Neural cell (in vitro differentiated cells): ENCODE data around the gene HSF5.

Experiments used
- CTCF ChIP-seq: fragments of 450-650 bp; IDR thresholded peaks from 2 replicates; pipeline ENCODE4 v1.5.1; 2014; ENCODE audit warnings: antibody characterized with exemption, mild to moderate bottlenecking, moderate library complexity; ENCODE audit not compliant: poor library complexity, severe bottlenecking
- EZH2 ChIP-seq: fragments of 200-600, 300-800 bp; shearing (Covaris generic), sonication (generic); IDR thresholded peaks from 2 replicates; pipeline ENCODE4 v1.6.1; 2014; ENCODE audit warnings: antibody characterized with exemption, low read length, borderline replicate concordance, mild to moderate bottlenecking; ENCODE audit not compliant: insufficient read depth, poor library complexity, severe bottlenecking
- MXI1 ChIP-seq: fragments of 450-650 bp; conservative IDR thresholded peaks from 2 replicates; pipeline ENCODE4 v1.6.1; 2014; ENCODE audit warnings: antibody characterized with exemption, mild to moderate bottlenecking; ENCODE audit not compliant: poor library complexity, severe bottlenecking
- POLR2AphosphoS5 ChIP-seq: IDR thresholded peaks from 2 replicates; pipeline ENCODE4 v1.6.1; 2012
- RAD21 ChIP-seq: fragments of 450-650 bp; conservative IDR thresholded peaks from 2 replicates; pipeline ENCODE4 v1.6.1; 2014; ENCODE audit warnings: antibody characterized with exemption, mild to moderate bottlenecking, moderate library complexity
- TAF1 ChIP-seq: IDR thresholded peaks from 2 replicates; pipeline ENCODE4 v1.6.1; 2012; ENCODE audit warnings: low read depth

DNA sequence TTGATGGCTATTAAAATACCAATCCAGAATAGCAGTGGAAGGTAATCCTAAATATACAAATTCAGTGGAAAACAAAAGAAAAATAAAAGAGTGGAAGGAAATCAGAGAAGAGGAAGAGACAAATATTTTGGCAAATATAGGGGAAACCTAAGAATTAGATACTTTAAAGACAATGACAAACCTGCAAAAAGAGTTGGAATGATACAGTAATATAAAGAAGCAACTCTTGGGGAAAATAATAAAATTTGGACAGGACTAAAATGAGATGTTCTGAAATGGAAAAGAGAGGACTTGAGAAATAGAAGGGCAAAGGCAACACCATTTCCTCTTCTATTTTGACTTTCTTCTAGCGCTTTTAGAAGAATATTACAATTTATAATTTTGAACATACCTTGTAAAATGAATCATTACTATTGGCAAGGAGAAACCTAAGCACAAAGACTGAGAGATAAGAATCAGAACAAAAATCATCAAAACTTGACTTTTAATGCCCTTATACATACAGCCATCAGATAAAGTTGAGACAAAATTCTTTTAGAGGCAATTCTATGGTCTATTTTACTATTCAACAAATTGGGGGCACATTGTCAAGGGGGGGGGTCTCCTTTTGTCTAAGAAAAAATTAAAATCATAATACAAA is 76.0 kb downstream of the HSF5 start:
- TF ChIP-seq CTCF: no peak
- no peak for TF ChIP-seq EZH2
- no peak for TF ChIP-seq TAF1
- TF ChIP-seq POLR2AphosphoS5: no peak
- TF ChIP-seq MXI1: no peak
- no peak for TF ChIP-seq RAD21
